ENCODE measurements around the gene CTBP1.

GRCh38 chr4:1216076-1216614, 32.8 kb downstream of the CTBP1 start:
- TF ChIP-seq CTCF (IDR thresholded peaks at IDR 0.05) (no peak), POLR2AphosphoS5 (IDR thresholded peaks at IDR 0.05) (no peak), EP300 (IDR thresholded peaks at IDR 0.05) (no peak), POLR2A (IDR thresholded peaks at IDR 0.05) (no peak)
